Measurements from ENCODE around the gene B9D1. TPM values are rescaled to one million over a fixed set of nuclear protein-coding genes. Genes with fewer than 3 reads are reported as not detected.

B9D1 gene
- total RNA-seq, 1 donor from 2014 or later, result 12.6 TPM

GRCh38 chr17:19377602-19378415, 15.3 kb upstream of the B9D1 start:
- peak; percentile 42 for FAIRE-seq
- peak; percentile 99 for DNase-seq (ENCODE audit: low spot score in 2 of 2)

- DNase-seq (ENCODE audit: low spot score in 2 of 2) (no peak), FAIRE-seq (no peak)
These were observed 14.3 kb upstream of the B9D1 start for GRCh38 chr17:19376811-19377210.

GRCh38 chr17:19375732-19376131, 13.2 kb upstream of the B9D1 start:
- FAIRE-seq, result no peak
- DNase-seq (ENCODE audit: low spot score in 2 of 2), result no peak

GRCh38 chr17:19374136-19374535, 11.6 kb upstream of the B9D1 start:
- FAIRE-seq, result no peak
- no peak for DNase-seq (ENCODE audit: low spot score in 2 of 2)

GRCh38 chr17:19372866-19373504, 10.5 kb upstream of the B9D1 start:
- no peak for FAIRE-seq
- DNase-seq (ENCODE audit: low spot score in 2 of 2), result no peak

GRCh38 chr17:19372439-19372838, 9.9 kb upstream of the B9D1 start:
- FAIRE-seq, result no peak
- DNase-seq (ENCODE audit: low spot score in 2 of 2), result no peak

- FAIRE-seq, result no peak
- no peak for DNase-seq (ENCODE audit: low spot score in 2 of 2)
These were observed 9.5 kb upstream of the B9D1 start for GRCh38 chr17:19372011-19372370.

GRCh38 chr17:19371259-19372010, 8.9 kb upstream of the B9D1 start:
- DNase-seq (ENCODE audit: low spot score in 2 of 2) (no peak), FAIRE-seq (no peak)

- FAIRE-seq, result no peak
These were observed 8.0 kb upstream of the B9D1 start for GRCh38 chr17:19370493-19370960.

GRCh38 chr17:19369846-19370492, 7.4 kb upstream of the B9D1 start:
- DNase-seq (ENCODE audit: low spot score in 2 of 2) (no peak), FAIRE-seq (no peak)

More at GRCh38 chr17:19370493-19370960, 8.0 kb upstream of the B9D1 start:
- DNase-seq (ENCODE audit: low spot score in 2 of 2), result no peak

GRCh38 chr17:19369107-19369778, 6.7 kb upstream of the B9D1 start:
- DNase-seq (ENCODE audit: low spot score in 2 of 2) (no peak), FAIRE-seq (no peak)

GRCh38 chr17:19368229-19368628, 5.7 kb upstream of the B9D1 start:
- DNase-seq (ENCODE audit: low spot score in 2 of 2) (no peak), FAIRE-seq (no peak)

GRCh38 chr17:19366637-19366972, 4.1 kb upstream of the B9D1 start:
- DNase-seq (ENCODE audit: low spot score in 2 of 2) (no peak), FAIRE-seq (no peak)

GRCh38 chr17:19365833-19366636, 3.5 kb upstream of the B9D1 start:
- DNase-seq (ENCODE audit: low spot score in 2 of 2) (no peak), FAIRE-seq (no peak)

GRCh38 chr17:19365499-19365817, 2.9 kb upstream of the B9D1 start:
- no peak for FAIRE-seq
- DNase-seq (ENCODE audit: low spot score in 2 of 2), result no peak

- DNase-seq (ENCODE audit: low spot score in 2 of 2) (no peak), FAIRE-seq (no peak)
These were observed 2.4 kb upstream of the B9D1 start for GRCh38 chr17:19364699-19365498.

GRCh38 chr17:19363460-19364035, 1.0 kb upstream of the B9D1 start:
- FAIRE-seq (no peak), DNase-seq (ENCODE audit: low spot score in 2 of 2) (no peak)

GRCh38 chr17:19363114-19363438, 553 bp upstream of the B9D1 start:
- DNase-seq (ENCODE audit: low spot score in 2 of 2) (no peak), FAIRE-seq (no peak)

- no peak for DNase-seq (ENCODE audit: low spot score in 2 of 2)
- no peak for FAIRE-seq
These were observed 613 bp downstream of the B9D1 start for GRCh38 chr17:19361944-19362276.

Data from frontal cortex (tissue), 4 donors.